Endothelial cell (in vitro differentiated cells): ENCODE measurements around the gene CHD5. TPM values are rescaled to one million over a fixed set of nuclear protein-coding genes. Genes with fewer than 3 reads are reported as not detected.

ENCODE experiments used
- DNase-seq: peaks from one replicate; pipeline ENCODE4 v3.0.0; 2021; ENCODE audit warnings: low spot score
- H3K27ac Mint-ChIP-seq: one replicate; pipeline ENCODE4 v1.8.0; 2021; ENCODE audit warnings: mixed read lengths, inconsistent platforms; ENCODE audit not compliant: unreplicated experiment
- H3K27me3 Mint-ChIP-seq: one replicate; pipeline ENCODE4 v1.8.0; 2021; ENCODE audit warnings: mild to moderate bottlenecking, moderate library complexity, mixed read lengths, inconsistent platforms; ENCODE audit not compliant: unreplicated experiment
- H3K36me3 Mint-ChIP-seq: one replicate; pipeline ENCODE4 v1.8.0; 2021; ENCODE audit warnings: mild to moderate bottlenecking, low read depth, mixed read lengths, inconsistent platforms; ENCODE audit not compliant: unreplicated experiment
- H3K4me1 Mint-ChIP-seq: one replicate; pipeline ENCODE4 v1.8.0; 2021; ENCODE audit warnings: mild to moderate bottlenecking, mixed read lengths, inconsistent platforms; ENCODE audit not compliant: unreplicated experiment
- H3K4me3 Mint-ChIP-seq: one replicate; pipeline ENCODE4 v1.8.0; 2021; ENCODE audit warnings: mild to moderate bottlenecking, mixed read lengths, inconsistent platforms; ENCODE audit not compliant: unreplicated experiment
- H3K9me3 Mint-ChIP-seq: one replicate; pipeline ENCODE4 v1.8.0; 2021; ENCODE audit warnings: mixed read lengths, inconsistent platforms; ENCODE audit not compliant: unreplicated experiment
- CTCF ChIP-seq: fragments of 200-600 bp; sonication (generic); IDR thresholded peaks from one replicate; pipeline ENCODE4 v1.5.0; 2021; ENCODE audit warnings: antibody characterized with exemption; ENCODE audit not compliant: unreplicated experiment
- total RNA-seq: library from RNA; stranded (reverse); fragmentation: NEBNext Ultra II Directional; extraction: Animal tissue kit (Norgen Biotek cat#: 25700); gene quantifications from one replicate; pipeline ENCODE4 v1.2.1, GENCODE V29; 2021; ENCODE audit not compliant: unreplicated experiment

CHD5 gene
- total RNA-seq, 1 donor from 2014 or later, result 0.15 TPM

- DNase-seq, result no peak
- Mint-ChIP-seq H3K9me3 (no peaks in the 10 kb centered on the region), H3K4me1 (no peaks in the 10 kb centered on the region), H3K36me3 (no peaks in the 10 kb centered on the region), H3K4me3 (no peak overlapping the region), H3K27me3 (peaks cover 14% of the 10 kb centered on the region), H3K27ac (no peak overlapping the region)
- no peak for TF ChIP-seq CTCF
These were observed 9.9 kb downstream of the CHD5 start for GRCh38 chr1:6170116-6170741.

GRCh38 chr1:6168947-6169586 lies 11.1 kb downstream of the CHD5 start:
- DNase-seq, result no peak
- H3K4me1 Mint-ChIP-seq, result no peaks in the 10 kb centered on the region

GRCh38 chr1:6167391-6168303 lies 12.5 kb downstream of the CHD5 start:
- H3K9me3 Mint-ChIP-seq, result no peaks in the 10 kb centered on the region
- no peak overlapping the region for H3K4me3 Mint-ChIP-seq
- H3K36me3 Mint-ChIP-seq, result no peaks in the 10 kb centered on the region
- DNase-seq, result no peak
- no peak overlapping the region for H3K27ac Mint-ChIP-seq
- H3K4me1 Mint-ChIP-seq, result no peaks in the 10 kb centered on the region
- TF ChIP-seq CTCF, result no peak
- peaks cover 14% of the 10 kb centered on the region for H3K27me3 Mint-ChIP-seq

More at GRCh38 chr1:6168947-6169586, 11.1 kb downstream of the CHD5 start:
- peaks cover 14% of the 10 kb centered on the region for H3K27me3 Mint-ChIP-seq
- no peak overlapping the region for H3K4me3 Mint-ChIP-seq
- no peak for TF ChIP-seq CTCF
- H3K27ac Mint-ChIP-seq, result no peak overlapping the region
- no peaks in the 10 kb centered on the region for H3K36me3 Mint-ChIP-seq
- H3K9me3 Mint-ChIP-seq, result no peaks in the 10 kb centered on the region

GRCh38 chr1:6166655-6167390 lies 13.3 kb downstream of the CHD5 start:
- DNase-seq, result no peak
- Mint-ChIP-seq H3K9me3 (no peaks in the 10 kb centered on the region), H3K27ac (no peak overlapping the region), H3K4me3 (no peak overlapping the region), H3K36me3 (no peaks in the 10 kb centered on the region), H3K4me1 (no peaks in the 10 kb centered on the region), H3K27me3 (peaks cover 14% of the 10 kb centered on the region)
- TF ChIP-seq CTCF, result no peak
